ENCODE data around the gene PTGFRN. TPM values are rescaled to one million over a fixed set of nuclear protein-coding genes. Genes with fewer than 3 reads are reported as not detected.

PTGFRN gene
- total and polyA plus RNA-seq, 2 donors: 19.7 to 26.0 TPM

GRCh38 chr1:116989835-116990234 lies 80.1 kb downstream of the PTGFRN start:
- Histone ChIP-seq H3K9me3 (ENCODE audit: control insufficient read depth in 2 of 2, insufficient read depth in 1 of 2, low read length in 1 of 2) (peaks cover 0 to 2% of the 10 kb centered on the region in 2 donors), H3K27ac (ENCODE audit: low read depth in 1 of 2, low read length in 1 of 2) (no peak overlapping the region), H3K27me3 (ENCODE audit: control insufficient read depth in 2 of 2, insufficient read depth in 1 of 2, low read length in 1 of 2) (no peaks in the 10 kb centered on the region), H3K36me3 (ENCODE audit: control insufficient read depth in 2 of 2, insufficient read depth in 2 of 2, low read length in 1 of 2) (no peaks in the 10 kb centered on the region), H3K4me3 (ENCODE audit: low read length in 2 of 2) (no peak overlapping the region), H3K4me1 (ENCODE audit: control insufficient read depth in 2 of 2, insufficient read depth in 2 of 2, low read length in 2 of 2) (peaks cover 10 to 43% of the 10 kb centered on the region in 2 donors)
- WGBS: 94% methylated on average over 5 of the region's 5 CpGs
- no peak for DNase-seq (ENCODE audit: low read depth in 6 of 9, low spot score in 9 of 9)

GRCh38 chr1:116990612-116991151 lies 81.0 kb downstream of the PTGFRN start:
- Histone ChIP-seq H3K9me3 (ENCODE audit: control insufficient read depth in 2 of 2, insufficient read depth in 1 of 2, low read length in 1 of 2) (peaks cover 0 to 2% of the 10 kb centered on the region in 2 donors), H3K36me3 (ENCODE audit: control insufficient read depth in 2 of 2, insufficient read depth in 2 of 2, low read length in 1 of 2) (no peaks in the 10 kb centered on the region), H3K4me1 (ENCODE audit: control insufficient read depth in 2 of 2, insufficient read depth in 2 of 2, low read length in 2 of 2) (peaks cover 10 to 41% of the 10 kb centered on the region in 2 donors), H3K27ac (ENCODE audit: low read depth in 1 of 2, low read length in 1 of 2) (no peak overlapping the region), H3K4me3 (ENCODE audit: low read length in 2 of 2) (no peak overlapping the region), H3K27me3 (ENCODE audit: control insufficient read depth in 2 of 2, insufficient read depth in 1 of 2, low read length in 1 of 2) (no peaks in the 10 kb centered on the region)
- WGBS: 95% methylated on average over 12 of the region's 12 CpGs
- no peak for DNase-seq (ENCODE audit: low read depth in 6 of 9, low spot score in 9 of 9)

GRCh38 chr1:116991171-116991845 lies 81.6 kb downstream of the PTGFRN start:
- Histone ChIP-seq H3K36me3 (ENCODE audit: control insufficient read depth in 2 of 2, insufficient read depth in 2 of 2, low read length in 1 of 2) (no peaks in the 10 kb centered on the region), H3K9me3 (ENCODE audit: control insufficient read depth in 2 of 2, insufficient read depth in 1 of 2, low read length in 1 of 2) (peaks cover 0 to 2% of the 10 kb centered on the region in 2 donors), H3K27ac (ENCODE audit: low read depth in 1 of 2, low read length in 1 of 2) (no peak overlapping the region), H3K4me3 (ENCODE audit: low read length in 2 of 2) (no peak overlapping the region), H3K27me3 (ENCODE audit: control insufficient read depth in 2 of 2, insufficient read depth in 1 of 2, low read length in 1 of 2) (no peaks in the 10 kb centered on the region), H3K4me1 (ENCODE audit: control insufficient read depth in 2 of 2, insufficient read depth in 2 of 2, low read length in 2 of 2) (peaks cover 10 to 36% of the 10 kb centered on the region in 2 donors)
- 48% methylated on average over 2 of the region's 2 CpGs for WGBS
- no peak for DNase-seq (ENCODE audit: low read depth in 6 of 9, low spot score in 9 of 9)

GRCh38 chr1:116991918-116992317 lies 82.2 kb downstream of the PTGFRN start:
- H3K4me1 ChIP-seq (ENCODE audit: control insufficient read depth in 2 of 2, insufficient read depth in 2 of 2, low read length in 2 of 2): peaks cover 10 to 30% of the 10 kb centered on the region in 2 donors
- DNase-seq (ENCODE audit: low read depth in 6 of 9, low spot score in 9 of 9): no peak
- H3K4me3 ChIP-seq (ENCODE audit: low read length in 2 of 2): no peak overlapping the region
- no peak overlapping the region for H3K27ac ChIP-seq (ENCODE audit: low read depth in 1 of 2, low read length in 1 of 2)
- H3K36me3 ChIP-seq (ENCODE audit: control insufficient read depth in 2 of 2, insufficient read depth in 2 of 2, low read length in 1 of 2): no peaks in the 10 kb centered on the region
- no peaks in the 10 kb centered on the region for H3K27me3 ChIP-seq (ENCODE audit: control insufficient read depth in 2 of 2, insufficient read depth in 1 of 2, low read length in 1 of 2)
- peaks cover 0 to 2% of the 10 kb centered on the region in 2 donors for H3K9me3 ChIP-seq (ENCODE audit: control insufficient read depth in 2 of 2, insufficient read depth in 1 of 2, low read length in 1 of 2)
- 100% methylated on average over 1 of the region's 1 CpG for WGBS

- WGBS: 98% methylated on average over 7 of the region's 7 CpGs
- H3K9me3 ChIP-seq (ENCODE audit: control insufficient read depth in 2 of 2, insufficient read depth in 1 of 2, low read length in 1 of 2): peaks cover 0 to 2% of the 10 kb centered on the region in 2 donors
- DNase-seq (ENCODE audit: low read depth in 6 of 9, low spot score in 9 of 9): no peak
- no peaks in the 10 kb centered on the region for H3K36me3 ChIP-seq (ENCODE audit: control insufficient read depth in 2 of 2, insufficient read depth in 2 of 2, low read length in 1 of 2)
- peaks cover 7 to 18% of the 10 kb centered on the region in 2 donors for H3K4me1 ChIP-seq (ENCODE audit: control insufficient read depth in 2 of 2, insufficient read depth in 2 of 2, low read length in 2 of 2)
- no peaks in the 10 kb centered on the region for H3K27me3 ChIP-seq (ENCODE audit: control insufficient read depth in 2 of 2, insufficient read depth in 1 of 2, low read length in 1 of 2)
- H3K4me3 ChIP-seq (ENCODE audit: low read length in 2 of 2): no peak overlapping the region
- H3K27ac ChIP-seq (ENCODE audit: low read depth in 1 of 2, low read length in 1 of 2): no peak overlapping the region
Observed at GRCh38 chr1:116993286-116993685, 83.6 kb downstream of the PTGFRN start.

GRCh38 chr1:116994411-116994810 lies 84.7 kb downstream of the PTGFRN start:
- peaks cover 7 to 13% of the 10 kb centered on the region in 2 donors for H3K4me1 ChIP-seq (ENCODE audit: control insufficient read depth in 2 of 2, insufficient read depth in 2 of 2, low read length in 2 of 2)
- H3K27me3 ChIP-seq (ENCODE audit: control insufficient read depth in 2 of 2, insufficient read depth in 1 of 2, low read length in 1 of 2): no peaks in the 10 kb centered on the region
- 92% methylated on average over 2 of the region's 2 CpGs for WGBS
- H3K36me3 ChIP-seq (ENCODE audit: control insufficient read depth in 2 of 2, insufficient read depth in 2 of 2, low read length in 1 of 2): no peaks in the 10 kb centered on the region
- no peak overlapping the region for H3K27ac ChIP-seq (ENCODE audit: low read depth in 1 of 2, low read length in 1 of 2)
- H3K9me3 ChIP-seq (ENCODE audit: control insufficient read depth in 2 of 2, insufficient read depth in 1 of 2, low read length in 1 of 2): no peaks in the 10 kb centered on the region
- DNase-seq (ENCODE audit: low read depth in 6 of 9, low spot score in 9 of 9): no peak
- no peak overlapping the region for H3K4me3 ChIP-seq (ENCODE audit: low read length in 2 of 2)

GRCh38 chr1:116997066-116997465 lies 87.3 kb downstream of the PTGFRN start:
- Histone ChIP-seq H3K9me3 (ENCODE audit: control insufficient read depth in 2 of 2, insufficient read depth in 1 of 2, low read length in 1 of 2) (no peaks in the 10 kb centered on the region), H3K27ac (ENCODE audit: low read depth in 1 of 2, low read length in 1 of 2) (no peak overlapping the region), H3K4me3 (ENCODE audit: low read length in 2 of 2) (no peak overlapping the region), H3K27me3 (ENCODE audit: control insufficient read depth in 2 of 2, insufficient read depth in 1 of 2, low read length in 1 of 2) (no peaks in the 10 kb centered on the region), H3K4me1 (ENCODE audit: control insufficient read depth in 2 of 2, insufficient read depth in 2 of 2, low read length in 2 of 2) (peaks cover 2 to 9% of the 10 kb centered on the region in 2 donors), H3K36me3 (ENCODE audit: control insufficient read depth in 2 of 2, insufficient read depth in 2 of 2, low read length in 1 of 2) (no peaks in the 10 kb centered on the region)
- WGBS: 96% methylated on average over 1 of the region's 1 CpG
- DNase-seq (ENCODE audit: low read depth in 6 of 9, low spot score in 9 of 9): no peak

GRCh38 chr1:116997636-116998035 lies 87.9 kb downstream of the PTGFRN start:
- Histone ChIP-seq H3K36me3 (ENCODE audit: control insufficient read depth in 2 of 2, insufficient read depth in 2 of 2, low read length in 1 of 2) (no peaks in the 10 kb centered on the region), H3K9me3 (ENCODE audit: control insufficient read depth in 2 of 2, insufficient read depth in 1 of 2, low read length in 1 of 2) (no peaks in the 10 kb centered on the region), H3K27ac (ENCODE audit: low read depth in 1 of 2, low read length in 1 of 2) (no peak overlapping the region), H3K27me3 (ENCODE audit: control insufficient read depth in 2 of 2, insufficient read depth in 1 of 2, low read length in 1 of 2) (no peaks in the 10 kb centered on the region), H3K4me3 (ENCODE audit: low read length in 2 of 2) (no peak overlapping the region), H3K4me1 (ENCODE audit: control insufficient read depth in 2 of 2, insufficient read depth in 2 of 2, low read length in 2 of 2) (peaks cover 2 to 11% of the 10 kb centered on the region in 2 donors)
- no peak for DNase-seq (ENCODE audit: low read depth in 6 of 9, low spot score in 9 of 9)

- Histone ChIP-seq H3K27ac (ENCODE audit: low read depth in 1 of 2, low read length in 1 of 2) (no peak overlapping the region), H3K9me3 (ENCODE audit: control insufficient read depth in 2 of 2, insufficient read depth in 1 of 2, low read length in 1 of 2) (no peaks in the 10 kb centered on the region), H3K27me3 (ENCODE audit: control insufficient read depth in 2 of 2, insufficient read depth in 1 of 2, low read length in 1 of 2) (no peaks in the 10 kb centered on the region), H3K36me3 (ENCODE audit: control insufficient read depth in 2 of 2, insufficient read depth in 2 of 2, low read length in 1 of 2) (no peaks in the 10 kb centered on the region), H3K4me3 (ENCODE audit: low read length in 2 of 2) (no peak overlapping the region), H3K4me1 (ENCODE audit: control insufficient read depth in 2 of 2, insufficient read depth in 2 of 2, low read length in 2 of 2) (peaks cover 2 to 11% of the 10 kb centered on the region in 2 donors)
- no peak for DNase-seq (ENCODE audit: low read depth in 6 of 9, low spot score in 9 of 9)
- WGBS: 94% methylated on average over 3 of the region's 3 CpGs
Observed at GRCh38 chr1:116999596-116999995, 89.9 kb downstream of the PTGFRN start.

Data from thymus (tissue), 11 donors.